ENCODE measurements around the gene MAPK8IP3.

GRCh38 chr16:1778200-1779179, 72.5 kb downstream of the MAPK8IP3 start:
- no peak for TF ChIP-seq POLR2A (IDR thresholded peaks at IDR 0.05)
- no peak for TF ChIP-seq CTCF (IDR thresholded peaks at IDR 0.05)

Data from adrenal gland (tissue), 5 donors.